Myocyte (in vitro differentiated cells): ENCODE measurements around the gene SAA2. TPM values are rescaled to one million over a fixed set of nuclear protein-coding genes. Genes with fewer than 3 reads are reported as not detected.
"Not testable (repeated sequence)": the region's sequence is repeated elsewhere in the genome, so short reads cannot be mapped to it uniquely, and the experiment has no call there.

ENCODE experiments used
- DNase-seq: peaks from one replicate; pipeline ENCODE4 v3.0.0-alpha.2; 2012; ENCODE audit warnings: low read depth
- total RNA-seq: library from RNA; depleted of rRNA; stranded (reverse); fragments of >200 nt; gene quantifications from 2 replicates; pipeline ENCODE4 v1.2.3, GENCODE V29; 2014

The SAA2 gene
- total RNA-seq, 1 donor from 2014 or later: not detected

DNA sequence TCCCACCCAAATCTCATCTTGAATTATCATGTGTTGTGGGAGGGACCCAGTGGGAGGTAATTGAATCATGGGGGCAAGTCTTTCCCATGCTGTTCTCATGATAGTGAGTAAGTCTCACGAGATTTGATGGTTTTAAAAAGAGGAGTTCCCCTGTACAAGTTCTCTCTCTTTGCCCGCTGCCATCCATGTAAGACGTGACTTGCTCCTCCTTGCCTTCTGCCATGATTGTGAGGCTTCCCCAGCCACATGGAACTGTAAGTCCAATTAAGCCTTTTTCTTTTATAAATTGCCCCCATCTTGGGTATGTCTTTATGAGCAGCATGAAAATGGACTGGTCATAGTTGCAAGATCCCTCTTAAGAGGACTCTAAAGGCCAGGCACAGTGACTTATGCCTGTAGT lies 50.7 kb downstream of the SAA2 start:
- DNase-seq: not testable (repeated sequence)

DNA sequence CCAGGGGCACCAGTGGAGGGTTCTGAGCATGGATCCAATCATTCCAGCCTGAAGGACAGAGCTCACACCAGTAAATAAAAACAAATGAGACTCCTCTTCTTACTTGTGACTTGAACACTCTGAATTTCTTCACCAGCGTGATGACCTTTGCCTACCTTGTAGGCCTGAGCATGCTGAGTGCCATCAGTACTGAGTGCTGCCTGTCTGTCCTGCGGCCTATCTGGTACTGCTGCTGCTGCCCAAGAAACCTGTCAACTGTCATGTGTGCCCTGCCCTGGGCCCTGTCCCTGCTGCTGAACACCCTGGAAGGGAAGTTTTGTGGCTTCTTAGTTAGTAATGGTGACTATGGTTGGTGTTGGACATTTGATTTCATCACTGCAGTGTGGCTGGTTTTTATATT lies 51.9 kb downstream of the SAA2 start:
- no peak for DNase-seq

Other genes with a start within 250 kb of the SAA2 start
- gene SERGEF, start 235.6 kb downstream of the SAA2 start, total RNA-seq: 10.8 and 16.6 TPM in 2 replicates
- not detected in 2 replicates for gene TPH1, start 202.4 kb downstream of the SAA2 start, total RNA-seq
- gene SAAL1, start 142.6 kb downstream of the SAA2 start, total RNA-seq: 6.3 and 8.2 TPM in 2 replicates
- not detected in 2 replicates for gene MRGPRX3, start 116.1 kb downstream of the SAA2 start, total RNA-seq
- gene MRGPRX4, start 75.8 kb downstream of the SAA2 start, total RNA-seq: not detected in 2 replicates
- gene SAA4, start 11.9 kb downstream of the SAA2 start, total RNA-seq: not detected in 2 replicates
- gene SAA1, start 17.6 kb upstream of the SAA2 start, total RNA-seq: 0.32 TPM in 1 of 2 replicates, not detected in the other
- 19.5 and 27.5 TPM in 2 replicates for gene HPS5, start 73.5 kb upstream of the SAA2 start, total RNA-seq
- 70.1 and 77.4 TPM in 2 replicates for gene GTF2H1, start 73.9 kb upstream of the SAA2 start, total RNA-seq
- gene LDHA, start 145.9 kb upstream of the SAA2 start, total RNA-seq: 316 and 487 TPM in 2 replicates
- not detected in 2 replicates for gene LDHC, start 163.7 kb upstream of the SAA2 start, total RNA-seq
- gene LDHAL6A, start 207.2 kb upstream of the SAA2 start, total RNA-seq: not detected in 2 replicates